HUDEP-2 (cell line): ENCODE results near the gene LRP1B.

Experiments used
- DNase-seq, 76 experiments: peaks; one replicate each; lab custom pipeline; 2025; ENCODE audit not compliant: unreplicated experiment in 76 of 76; lab: John Stamatoyannopoulos, UW

Gene LRP1B

DNA sequence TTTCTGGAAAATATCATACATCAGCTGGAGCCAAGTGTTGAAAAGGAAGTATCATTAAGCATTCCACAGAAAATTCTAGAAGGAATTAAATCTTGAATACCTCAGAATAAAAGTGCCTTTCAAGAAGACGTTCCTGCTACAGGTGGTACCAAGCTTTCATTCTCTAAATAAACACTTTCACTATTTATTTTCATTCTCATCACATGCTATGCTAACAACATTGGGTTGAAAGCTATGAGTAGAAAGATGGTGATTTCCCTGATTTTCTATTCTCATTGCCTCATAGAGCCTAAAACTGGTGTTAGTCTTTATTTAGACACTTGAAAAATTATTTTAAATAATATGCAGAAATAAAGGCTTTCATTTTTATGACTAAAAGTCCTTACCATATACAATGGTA lies 324.7 kb downstream of the LRP1B start:
- DNase-seq = no peak

DNA sequence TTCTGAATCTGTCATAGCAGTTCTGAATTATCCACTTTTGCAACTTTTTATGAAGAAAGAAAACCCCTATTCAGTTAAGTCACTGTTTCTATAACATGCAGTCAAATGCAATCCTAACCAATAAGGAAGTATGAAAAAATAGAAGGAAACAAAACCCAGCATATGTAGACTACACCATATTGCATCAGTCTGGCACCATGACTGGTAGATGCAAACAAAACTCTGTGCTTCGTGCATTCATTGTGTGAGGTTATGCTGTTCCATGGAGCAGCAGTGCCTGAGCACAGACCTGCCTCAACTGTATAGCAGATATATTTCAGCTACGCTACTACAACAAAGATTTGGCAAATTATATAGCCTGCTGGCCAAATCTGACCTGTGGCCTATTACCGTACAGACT lies 325.5 kb downstream of the LRP1B start:
- DNase-seq = no peak

DNA sequence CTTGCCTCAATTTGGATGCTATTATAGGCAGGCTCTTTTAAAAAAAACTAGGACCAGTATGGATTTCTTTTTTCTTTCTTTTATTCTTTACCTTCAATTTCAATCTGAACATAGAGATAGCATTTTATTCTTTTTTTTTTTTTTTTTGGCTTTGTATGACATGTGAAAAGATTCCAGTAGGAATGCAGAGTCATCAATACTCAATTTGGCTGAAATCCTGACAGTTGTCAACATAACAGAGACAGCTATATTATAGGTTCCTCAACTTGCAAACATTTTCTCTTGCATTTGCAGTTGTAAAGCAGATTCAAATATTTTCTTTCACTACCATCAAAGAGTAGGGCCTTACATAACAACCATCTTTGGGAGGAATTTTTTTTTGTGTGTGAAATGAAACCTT lies 334.4 kb downstream of the LRP1B start:
- no peak for DNase-seq

- no peak for DNase-seq
Observed at GRCh38 chr2:141791521-141791920, 339.3 kb downstream of the LRP1B start.

- no peak for DNase-seq
Observed at GRCh38 chr2:141782574-141782973, 348.2 kb downstream of the LRP1B start.

GRCh38 chr2:141778315-141778835 lies 352.4 kb downstream of the LRP1B start:
- DNase-seq = peak in 1 of 76 experiments; percentile 11

DNA sequence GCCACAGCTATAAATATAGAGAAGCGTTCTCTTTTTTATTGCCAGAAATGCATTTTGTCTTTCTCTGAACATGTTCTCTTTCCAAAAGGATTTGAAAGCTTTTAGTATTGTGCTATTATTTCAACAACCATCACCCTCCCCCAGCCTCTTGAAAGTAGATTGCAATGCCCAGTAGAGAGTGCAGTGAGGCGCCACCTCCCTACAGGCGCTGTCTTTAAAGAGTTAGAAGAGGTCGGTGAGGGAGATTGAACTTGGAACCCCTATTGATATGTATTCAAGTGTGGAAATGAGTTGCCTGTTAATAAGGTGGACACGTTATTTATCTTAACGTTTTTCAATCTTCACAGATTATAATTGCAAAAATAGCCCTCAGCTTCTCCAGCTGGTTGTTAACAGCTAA lies 360.3 kb downstream of the LRP1B start:
- no peak for DNase-seq

DNA sequence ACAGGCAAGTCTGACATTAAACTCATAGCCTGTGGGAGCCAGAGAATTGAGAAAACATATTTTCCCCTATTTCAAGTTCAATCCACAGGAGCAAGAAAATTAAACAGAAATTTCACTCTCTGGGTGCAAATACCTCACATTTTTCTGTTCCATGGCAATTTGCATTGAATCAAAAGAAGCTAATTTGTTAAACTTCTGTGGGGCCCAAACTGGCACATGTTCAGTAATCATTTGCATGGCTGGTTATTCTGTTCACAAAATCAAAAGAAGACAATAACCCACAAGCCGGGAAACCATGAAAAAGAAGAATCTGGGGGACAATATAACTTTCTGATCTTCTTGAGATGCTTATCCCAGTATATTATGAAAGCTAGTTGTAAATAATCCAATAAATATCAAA lies 363.1 kb downstream of the LRP1B start:
- no peak for DNase-seq

GRCh38 chr2:141767051-141767450 lies 363.8 kb downstream of the LRP1B start:
- DNase-seq = no peak

DNA sequence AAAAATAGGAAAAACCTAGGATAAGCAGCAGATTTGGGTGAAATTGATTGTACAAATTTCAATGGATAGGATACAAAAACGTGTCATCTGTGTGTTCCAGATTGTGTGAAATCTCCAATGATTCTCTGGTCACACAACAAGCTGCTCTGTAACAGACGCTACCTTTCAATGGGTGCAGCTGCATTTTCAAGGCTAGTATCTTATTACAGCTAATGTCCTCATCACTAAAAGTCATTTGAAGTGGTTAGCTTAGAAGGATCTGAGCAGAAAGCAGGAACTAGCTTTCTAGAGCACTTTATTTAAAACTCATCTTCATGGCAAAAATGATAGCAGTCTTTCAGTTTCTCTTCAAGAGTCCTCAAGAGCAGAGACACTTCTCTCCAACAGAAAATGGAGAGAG lies 364.6 kb downstream of the LRP1B start:
- DNase-seq = no peak

- DNase-seq = no peak
Observed at GRCh38 chr2:141748616-141749015, 382.2 kb downstream of the LRP1B start.

- DNase-seq = no peak
Observed at GRCh38 chr2:141741652-141742051, 389.2 kb downstream of the LRP1B start.

DNA sequence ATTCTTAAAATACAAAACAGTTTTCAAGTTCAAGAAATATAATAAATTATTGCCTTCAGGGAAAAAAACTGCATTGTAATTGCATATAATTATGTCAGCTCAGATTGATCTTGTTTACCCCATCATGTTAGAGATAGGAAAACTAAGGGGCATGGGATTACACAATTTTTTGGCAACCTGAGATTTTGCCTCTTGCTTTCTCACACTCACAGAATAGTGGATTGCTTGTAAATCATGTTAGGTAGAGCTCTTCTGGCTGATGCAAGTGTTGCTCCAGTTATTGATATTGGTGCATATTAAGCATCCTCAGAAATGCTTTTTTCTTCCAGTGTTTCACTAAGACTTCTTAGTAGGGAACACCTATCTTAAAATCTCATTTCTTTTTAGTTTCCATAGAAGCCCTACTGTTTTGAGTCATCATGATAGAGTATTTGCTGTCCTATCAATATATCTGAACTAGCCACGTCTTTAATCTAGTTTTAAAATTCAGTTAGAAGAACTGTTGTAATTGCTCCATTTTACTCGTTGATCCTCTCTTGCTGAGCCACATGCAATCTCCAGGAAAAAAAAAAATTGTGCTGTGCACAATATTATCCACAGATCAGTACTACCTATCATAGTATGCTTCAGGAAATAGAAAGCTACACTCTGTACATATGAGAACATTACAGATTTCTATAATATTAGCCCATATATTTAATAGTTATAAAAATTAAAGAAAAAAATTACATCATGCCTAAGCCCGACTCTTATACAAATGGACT lies 393.1 kb downstream of the LRP1B start:
- DNase-seq = no peak

GRCh38 chr2:141736466-141736865 lies 394.4 kb downstream of the LRP1B start:
- DNase-seq = no peak

DNA sequence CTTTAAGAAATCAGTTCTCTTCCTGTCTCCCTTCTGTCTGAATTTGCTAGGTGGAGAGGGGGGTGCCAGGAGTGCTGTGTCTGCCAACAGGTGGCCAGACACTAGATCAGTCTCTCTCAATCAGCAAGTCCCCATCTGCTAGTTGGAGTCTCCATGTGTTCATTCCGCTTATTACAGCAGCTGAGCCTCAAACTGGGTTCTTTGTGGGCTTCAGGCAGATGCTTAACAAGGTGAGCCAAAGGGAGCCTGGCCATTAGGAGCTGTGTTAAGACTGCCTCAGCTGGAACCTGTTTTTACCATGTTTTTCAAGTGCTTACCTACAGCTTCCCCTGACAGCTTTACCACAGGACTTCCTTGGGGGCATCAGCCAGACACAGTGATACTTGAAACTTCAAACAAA lies 401.9 kb downstream of the LRP1B start:
- DNase-seq = no peak

GRCh38 chr2:141728142-141728541 lies 402.7 kb downstream of the LRP1B start:
- DNase-seq = no peak

- no peak for DNase-seq
Observed at GRCh38 chr2:141724426-141724825, 406.4 kb downstream of the LRP1B start.

- no peak for DNase-seq
Observed at GRCh38 chr2:141723814-141724213, 407.0 kb downstream of the LRP1B start.

DNA sequence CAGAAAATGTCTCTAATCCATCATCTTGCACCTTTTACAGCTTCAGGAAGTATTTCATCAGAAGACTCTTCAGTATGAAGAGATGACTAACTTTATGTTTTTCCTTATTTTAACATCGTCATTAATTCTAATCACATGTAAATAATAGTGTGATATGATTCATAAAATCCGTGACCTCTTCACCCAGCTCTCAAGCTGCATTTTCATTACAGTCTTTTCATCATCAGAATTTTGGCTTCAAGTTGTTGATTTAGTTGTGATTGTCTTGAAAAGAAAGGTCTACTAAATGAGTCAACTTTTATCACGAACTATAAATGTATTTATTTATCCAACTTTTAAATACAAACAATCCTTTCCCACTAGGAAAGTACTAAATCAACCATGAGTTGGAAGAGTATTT lies 410.3 kb downstream of the LRP1B start:
- DNase-seq = no peak

- DNase-seq = no peak
Observed at GRCh38 chr2:141714496-141714895, 416.3 kb downstream of the LRP1B start.

DNA sequence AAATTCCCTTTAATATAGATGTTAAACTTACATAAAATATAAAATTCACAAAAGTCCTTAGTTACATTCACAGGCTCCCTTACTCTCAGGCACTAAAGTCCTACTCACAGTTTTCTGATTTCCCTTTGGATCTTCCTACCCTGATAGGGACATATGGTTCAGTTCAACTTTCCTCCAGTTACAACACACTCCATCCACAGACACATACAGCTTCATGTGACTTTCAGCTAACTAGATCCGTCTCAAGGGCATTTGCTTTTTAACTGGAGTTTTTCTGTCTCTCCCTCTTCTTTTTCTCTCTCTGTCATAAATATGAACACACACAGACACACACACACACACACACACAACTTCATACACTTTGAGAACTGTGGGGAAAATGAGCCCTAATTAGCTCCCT lies 419.2 kb downstream of the LRP1B start:
- DNase-seq = no peak

- DNase-seq = no peak
Observed at GRCh38 chr2:141710589-141711239, 420.1 kb downstream of the LRP1B start.
